Tibial artery (tissue), 4 donors: ENCODE data around the gene PSMB11.

ENCODE experiments used
- DNase-seq, 2 donors: peaks; one replicate each; pipeline ENCODE4 v3.0.0-alpha.2; 2019
- H3K27ac ChIP-seq, 2 donors: fragments of 200-600 bp; sonication (generic) in 1 of 2; 1 replicate in 1 of 2; 2 replicates in 1 of 2; pipeline ENCODE4 v1.5.1; 2018 to 2019; ENCODE audit warnings: mild to moderate bottlenecking in 1 of 2
- H3K27me3 ChIP-seq, 2 donors: fragments of 200-600 bp; sonication (generic) in 1 of 2; one replicate each; pipeline versions ENCODE4 v1.5.1 to v1.6.0; 2016 to 2019
- H3K36me3 ChIP-seq, 3 donors: fragments of 200-600 bp; sonication (generic) in 2 of 3; one replicate each; pipeline ENCODE4 v1.5.1; 2016 to 2019; ENCODE audit warnings: mild to moderate bottlenecking in 2 of 3
- H3K4me1 ChIP-seq, 4 donors: fragments of 200-600 bp; sonication (generic) in 2 of 4; 1 replicate in 3 of 4; 2 replicates in 1 of 4; pipeline ENCODE4 v1.5.1; 2016 to 2019
- H3K4me3 ChIP-seq, 2 donors: fragments of 200-600 bp; sonication (generic) in 1 of 2; 1 replicate in 1 of 2; 2 replicates in 1 of 2; pipeline ENCODE4 v1.5.1; 2018 to 2019; ENCODE audit warnings: mild to moderate bottlenecking in 2 of 2
- H3K9me3 ChIP-seq, 3 donors: fragments of 200-600 bp; sonication (generic) in 1 of 3; one replicate each; pipeline ENCODE4 v1.5.1; 2016 to 2019
- CTCF ChIP-seq, 2 experiments: fragments of 200-600 bp in 1 of 2; fragments of 450-650 bp in 1 of 2; IDR thresholded peaks; one replicate each; pipeline ENCODE4 v1.5.1; 2017 to 2019; ENCODE audit warnings: antibody characterized with exemption in 2 of 2, mild to moderate bottlenecking in 1 of 2, moderate library complexity in 1 of 2
- intact Hi-C: fragments of 100-400 bp; cut with DNase I; formaldehyde crosslinking; loops from one replicate; pipeline ENCODE4 v1.15.0; 2023; ENCODE audit warnings: low total_unique reads

The PSMB11 gene

GRCh38 chr14:23005451-23006187 lies 36.4 kb upstream of the PSMB11 start:
- H3K27me3 ChIP-seq = no peaks in the 10 kb centered on the region
- peak overlapping the region; percentile 92 for H3K27ac ChIP-seq
- intact Hi-C loops = no loop called here
- no peaks in the 10 kb centered on the region for H3K36me3 ChIP-seq
- no peak for TF ChIP-seq CTCF (IDR thresholded peaks at IDR 0.05)
- H3K9me3 ChIP-seq = no peaks in the 10 kb centered on the region
- peaks cover 0 to 23% (median 14%) of the 10 kb centered on the region in 4 donors for H3K4me1 ChIP-seq
- no peak for DNase-seq
- no peak overlapping the region for H3K4me3 ChIP-seq

DNA sequence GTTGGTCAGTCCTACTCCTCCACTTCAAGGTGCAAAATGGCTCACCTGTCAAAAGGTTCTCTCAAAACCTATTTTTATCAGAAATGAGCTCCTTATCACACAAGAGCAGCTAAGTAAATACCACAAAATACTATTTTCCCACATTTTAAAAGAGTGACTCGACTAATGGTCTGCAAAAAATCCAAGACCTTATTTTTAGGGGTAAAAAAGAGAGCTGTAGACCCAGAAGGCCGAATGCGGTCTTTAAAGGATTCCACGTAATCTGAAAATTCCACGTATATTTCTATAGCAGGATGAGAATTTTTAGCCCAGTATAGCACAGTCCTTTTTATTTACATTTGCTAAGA lies 35.9 kb upstream of the PSMB11 start:
- no peak for TF ChIP-seq CTCF (IDR thresholded peaks at IDR 0.05)

GRCh38 chr14:23006544-23007419 lies 35.2 kb upstream of the PSMB11 start:
- Histone ChIP-seq H3K9me3 (no peaks in the 10 kb centered on the region), H3K27ac (peak overlapping the region; percentile 92), H3K27me3 (no peaks in the 10 kb centered on the region), H3K36me3 (no peaks in the 10 kb centered on the region), H3K4me1 (peaks cover 0 to 23% (median 14%) of the 10 kb centered on the region in 4 donors), H3K4me3 (peak overlapping the region; percentile 64 to 65)
- TF ChIP-seq CTCF (IDR thresholded peaks at IDR 0.05) = peak in 1 of 2 experiments; percentile 25
- peak; percentile 95 to 98 for DNase-seq
- intact Hi-C loops = no loop called here

More for the DNA sequence above, 35.9 kb upstream of the PSMB11 start:
- intact Hi-C loops = no loop called here
- H3K27ac ChIP-seq = peak overlapping the region; percentile 92
- no peaks in the 10 kb centered on the region for H3K9me3 ChIP-seq
- no peaks in the 10 kb centered on the region for H3K27me3 ChIP-seq
- H3K4me3 ChIP-seq = peak overlapping the region; percentile 64 to 65
- DNase-seq = no peak
- H3K36me3 ChIP-seq = no peaks in the 10 kb centered on the region
- H3K4me1 ChIP-seq = peaks cover 0 to 23% (median 14%) of the 10 kb centered on the region in 4 donors

DNA sequence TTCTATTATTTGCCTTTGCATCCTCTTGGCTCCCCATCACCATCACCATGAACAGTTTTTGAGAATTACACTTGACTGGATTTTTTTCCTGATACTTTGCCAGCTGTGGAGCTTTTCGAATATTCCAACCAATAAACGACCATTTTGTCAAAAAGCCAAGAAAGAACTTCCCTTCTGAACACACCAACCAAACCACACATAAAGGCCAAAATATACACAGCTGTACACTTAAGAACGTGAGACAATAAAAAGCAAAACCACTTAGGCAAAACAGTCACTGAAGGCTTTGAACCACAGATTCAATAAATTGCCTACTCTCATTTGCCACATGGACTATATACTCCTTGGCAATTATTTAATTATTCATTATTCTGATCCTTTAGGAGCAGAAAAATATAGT lies 33.2 kb upstream of the PSMB11 start:
- Histone ChIP-seq H3K27ac (no peak overlapping the region), H3K36me3 (no peaks in the 10 kb centered on the region), H3K4me1 (peaks cover 0 to 23% (median 14%) of the 10 kb centered on the region in 4 donors), H3K4me3 (no peak overlapping the region), H3K9me3 (no peaks in the 10 kb centered on the region), H3K27me3 (no peaks in the 10 kb centered on the region)
- no peak for DNase-seq
- intact Hi-C loops = no loop called here
- no peak for TF ChIP-seq CTCF (IDR thresholded peaks at IDR 0.05)

GRCh38 chr14:23009483-23009938 lies 32.5 kb upstream of the PSMB11 start:
- H3K9me3 ChIP-seq = no peaks in the 10 kb centered on the region
- no peak for DNase-seq
- no peaks in the 10 kb centered on the region for H3K36me3 ChIP-seq
- intact Hi-C loops = no loop called here
- no peaks in the 10 kb centered on the region for H3K27me3 ChIP-seq
- no peak for TF ChIP-seq CTCF (IDR thresholded peaks at IDR 0.05)
- H3K4me3 ChIP-seq = peak overlapping the region; percentile 53 to 64
- peaks cover 0 to 23% (median 14%) of the 10 kb centered on the region in 4 donors for H3K4me1 ChIP-seq
- H3K27ac ChIP-seq = peak overlapping the region; percentile 83 to 85
